ENCODE data around the gene OBSCN.

Gene OBSCN

GRCh38 chr1:228302086-228302485, 94.2 kb downstream of the OBSCN start:
- H3K4me1 ChIP-seq (ENCODE audit: insufficient read depth, low read length): no peaks in the 10 kb centered on the region
- no peaks in the 10 kb centered on the region for H3K27me3 ChIP-seq (ENCODE audit: insufficient read depth, low read length)
- H3K36me3 ChIP-seq (ENCODE audit: insufficient read depth, low read length): no peaks in the 10 kb centered on the region
- no peak overlapping the region for H3K4me3 ChIP-seq (ENCODE audit: low read length)
- H3K9me3 ChIP-seq (ENCODE audit: low read length): peaks cover 18% of the 10 kb centered on the region
- no peak overlapping the region for H2AFZ ChIP-seq (ENCODE audit: low read depth, low read length)

- no peak overlapping the region for H2AFZ ChIP-seq (ENCODE audit: low read depth, low read length)
- no peaks in the 10 kb centered on the region for H3K27me3 ChIP-seq (ENCODE audit: insufficient read depth, low read length)
- H3K9me3 ChIP-seq (ENCODE audit: low read length): peaks cover 10% of the 10 kb centered on the region
- no peak overlapping the region for H3K4me3 ChIP-seq (ENCODE audit: low read length)
- no peaks in the 10 kb centered on the region for H3K4me1 ChIP-seq (ENCODE audit: insufficient read depth, low read length)
- H3K36me3 ChIP-seq (ENCODE audit: insufficient read depth, low read length): no peaks in the 10 kb centered on the region
Observed at GRCh38 chr1:228303596-228303995, 95.8 kb downstream of the OBSCN start.

- Histone ChIP-seq H3K4me3 (ENCODE audit: low read length) (no peak overlapping the region), H2AFZ (ENCODE audit: low read depth, low read length) (no peak overlapping the region), H3K27me3 (ENCODE audit: insufficient read depth, low read length) (no peaks in the 10 kb centered on the region), H3K36me3 (ENCODE audit: insufficient read depth, low read length) (no peaks in the 10 kb centered on the region), H3K9me3 (ENCODE audit: low read length) (peaks cover 9% of the 10 kb centered on the region), H3K4me1 (ENCODE audit: insufficient read depth, low read length) (no peaks in the 10 kb centered on the region)
Observed at GRCh38 chr1:228304225-228304624, 96.4 kb downstream of the OBSCN start.

- H3K9me3 ChIP-seq (ENCODE audit: low read length): peaks cover 9% of the 10 kb centered on the region
- no peaks in the 10 kb centered on the region for H3K36me3 ChIP-seq (ENCODE audit: insufficient read depth, low read length)
- no peak overlapping the region for H2AFZ ChIP-seq (ENCODE audit: low read depth, low read length)
- H3K4me1 ChIP-seq (ENCODE audit: insufficient read depth, low read length): no peaks in the 10 kb centered on the region
- H3K4me3 ChIP-seq (ENCODE audit: low read length): no peak overlapping the region
- no peaks in the 10 kb centered on the region for H3K27me3 ChIP-seq (ENCODE audit: insufficient read depth, low read length)
Observed at GRCh38 chr1:228304766-228305395, 97.0 kb downstream of the OBSCN start.

GRCh38 chr1:228305721-228306152, 97.9 kb downstream of the OBSCN start:
- no peak overlapping the region for H2AFZ ChIP-seq (ENCODE audit: low read depth, low read length)
- no peaks in the 10 kb centered on the region for H3K27me3 ChIP-seq (ENCODE audit: insufficient read depth, low read length)
- no peaks in the 10 kb centered on the region for H3K4me1 ChIP-seq (ENCODE audit: insufficient read depth, low read length)
- peaks cover 9% of the 10 kb centered on the region for H3K9me3 ChIP-seq (ENCODE audit: low read length)
- H3K4me3 ChIP-seq (ENCODE audit: low read length): no peak overlapping the region
- no peaks in the 10 kb centered on the region for H3K36me3 ChIP-seq (ENCODE audit: insufficient read depth, low read length)

GRCh38 chr1:228306275-228307217, 98.7 kb downstream of the OBSCN start:
- no peak overlapping the region for H3K4me3 ChIP-seq (ENCODE audit: low read length)
- no peak overlapping the region for H2AFZ ChIP-seq (ENCODE audit: low read depth, low read length)
- no peaks in the 10 kb centered on the region for H3K36me3 ChIP-seq (ENCODE audit: insufficient read depth, low read length)
- H3K4me1 ChIP-seq (ENCODE audit: insufficient read depth, low read length): no peaks in the 10 kb centered on the region
- H3K9me3 ChIP-seq (ENCODE audit: low read length): peaks cover 9% of the 10 kb centered on the region
- no peaks in the 10 kb centered on the region for H3K27me3 ChIP-seq (ENCODE audit: insufficient read depth, low read length)

GRCh38 chr1:228307218-228308023, 99.6 kb downstream of the OBSCN start:
- H3K4me1 ChIP-seq (ENCODE audit: insufficient read depth, low read length): no peaks in the 10 kb centered on the region
- no peaks in the 10 kb centered on the region for H3K27me3 ChIP-seq (ENCODE audit: insufficient read depth, low read length)
- H3K9me3 ChIP-seq (ENCODE audit: low read length): peaks cover 10% of the 10 kb centered on the region
- no peaks in the 10 kb centered on the region for H3K36me3 ChIP-seq (ENCODE audit: insufficient read depth, low read length)
- H2AFZ ChIP-seq (ENCODE audit: low read depth, low read length): no peak overlapping the region
- H3K4me3 ChIP-seq (ENCODE audit: low read length): no peak overlapping the region

- no peaks in the 10 kb centered on the region for H3K27me3 ChIP-seq (ENCODE audit: insufficient read depth, low read length)
- H3K4me3 ChIP-seq (ENCODE audit: low read length): no peak overlapping the region
- H3K9me3 ChIP-seq (ENCODE audit: low read length): peaks cover 4% of the 10 kb centered on the region
- H3K36me3 ChIP-seq (ENCODE audit: insufficient read depth, low read length): no peaks in the 10 kb centered on the region
- H2AFZ ChIP-seq (ENCODE audit: low read depth, low read length): no peak overlapping the region
- no peaks in the 10 kb centered on the region for H3K4me1 ChIP-seq (ENCODE audit: insufficient read depth, low read length)
Observed at GRCh38 chr1:228308085-228308601, 100.3 kb downstream of the OBSCN start.

GRCh38 chr1:228308628-228309325, 100.9 kb downstream of the OBSCN start:
- Histone ChIP-seq H2AFZ (ENCODE audit: low read depth, low read length) (no peak overlapping the region), H3K4me3 (ENCODE audit: low read length) (no peak overlapping the region), H3K36me3 (ENCODE audit: insufficient read depth, low read length) (no peaks in the 10 kb centered on the region), H3K27me3 (ENCODE audit: insufficient read depth, low read length) (no peaks in the 10 kb centered on the region), H3K4me1 (ENCODE audit: insufficient read depth, low read length) (no peaks in the 10 kb centered on the region), H3K9me3 (ENCODE audit: low read length) (peaks cover 2% of the 10 kb centered on the region)

GRCh38 chr1:228309326-228310067, 101.7 kb downstream of the OBSCN start:
- peaks cover 4% of the 10 kb centered on the region for H3K9me3 ChIP-seq (ENCODE audit: low read length)
- H3K27me3 ChIP-seq (ENCODE audit: insufficient read depth, low read length): no peaks in the 10 kb centered on the region
- no peaks in the 10 kb centered on the region for H3K4me1 ChIP-seq (ENCODE audit: insufficient read depth, low read length)
- H3K4me3 ChIP-seq (ENCODE audit: low read length): no peak overlapping the region
- H3K36me3 ChIP-seq (ENCODE audit: insufficient read depth, low read length): no peaks in the 10 kb centered on the region
- H2AFZ ChIP-seq (ENCODE audit: low read depth, low read length): no peak overlapping the region

GRCh38 chr1:228310162-228310792, 102.4 kb downstream of the OBSCN start:
- Histone ChIP-seq H3K4me1 (ENCODE audit: insufficient read depth, low read length) (no peaks in the 10 kb centered on the region), H3K36me3 (ENCODE audit: insufficient read depth, low read length) (no peaks in the 10 kb centered on the region), H3K9me3 (ENCODE audit: low read length) (peaks cover 4% of the 10 kb centered on the region), H3K4me3 (ENCODE audit: low read length) (no peak overlapping the region), H3K27me3 (ENCODE audit: insufficient read depth, low read length) (no peaks in the 10 kb centered on the region), H2AFZ (ENCODE audit: low read depth, low read length) (no peak overlapping the region)

All from neuron (in vitro differentiated cells).